Endothelial cell of umbilical vein (primary cell): ENCODE results near the gene MPDU1. TPM values are rescaled to one million over a fixed set of nuclear protein-coding genes. Genes with fewer than 3 reads are reported as not detected.

Experiments used
- BruUV-seq: library from RNA; stranded (reverse); fragments of 400-500 nt; replicated peaks from 2 replicates; lab custom pipeline; 2021; lab: Mats Ljungman, UMichigan
- CTCF ChIA-PET: fragments of 300-600, 350-600 bp; sonication (Branson Sonifier 250); formaldehyde crosslinking; loops from one replicate; lab custom pipeline; 2021; ENCODE audit warnings: antibody characterized with exemption, inconsistent platforms; lab: Charles Lee
- POLR2A ChIA-PET: fragments of 300-600, 350-600 bp; sonication (Branson Sonifier 250); formaldehyde crosslinking; loops from one replicate; lab custom pipeline; 2021; ENCODE audit warnings: antibody characterized with exemption, inconsistent platforms; lab: Charles Lee
- DNase-seq: peaks from one replicate; pipeline ENCODE4 v3.0.0-alpha.2; 2011; ENCODE audit warnings: low read depth, low spot score
- FAIRE-seq: peaks from 2 replicates; lab custom pipeline; 2011; peaks lifted over from hg19 to GRCh38; lab: Jason Lieb, UNC
- H2AFZ ChIP-seq: 2 replicates; pipeline ENCODE4 v1.6.0; 2012; ENCODE audit warnings: low read depth, low read length, control low read depth, inconsistent platforms
- H3K27ac ChIP-seq: 2 replicates; pipeline ENCODE4 v1.5.1; 2011; ENCODE audit warnings: low read depth, mild to moderate bottlenecking, control low read depth, low read length, moderate library complexity; ENCODE audit not compliant: insufficient read depth
- H3K27me3 ChIP-seq, 2 experiments: 2 replicates each; pipeline versions ENCODE4 v1.6.0 to v1.6.1; 2011; ENCODE audit warnings: low read length in 2 of 2, mixed read lengths in 1 of 2; ENCODE audit not compliant: control insufficient read depth in 2 of 2, insufficient read depth in 2 of 2
- H3K36me3 ChIP-seq, 2 experiments: 2 replicates in 1 of 2; 3 replicates in 1 of 2; pipeline ENCODE4 v1.5.1; 2011; ENCODE audit warnings: low read length in 2 of 2, mild to moderate bottlenecking in 1 of 2, moderate library complexity in 1 of 2; ENCODE audit not compliant: control insufficient read depth in 2 of 2, insufficient read depth in 2 of 2; ENCODE audit errors: extremely low read depth in 1 of 2
- H3K4me1 ChIP-seq: 3 replicates; pipeline ENCODE4 v1.5.1; 2011; ENCODE audit warnings: mild to moderate bottlenecking, low read length; ENCODE audit not compliant: control insufficient read depth, insufficient read depth; ENCODE audit errors: extremely low read depth
- H3K4me2 ChIP-seq: 2 replicates; pipeline ENCODE4 v1.6.1; 2011; ENCODE audit warnings: low read length, control low read depth, mixed read lengths; ENCODE audit not compliant: insufficient read depth
- H3K4me3 ChIP-seq, 3 experiments: fragments of 200-600 bp in 1 of 3; sonication (generic), shearing (Covaris generic) in 1 of 3; replicated peaks in 1 of 3; 2 replicates each; pipeline ENCODE4 v1.5.1; 2011 to 2016; ENCODE audit warnings: control low read depth in 3 of 3, low read length in 3 of 3, mild to moderate bottlenecking in 2 of 3, inconsistent platforms in 1 of 3, low read depth in 1 of 3, moderate library complexity in 1 of 3; ENCODE audit not compliant: insufficient read depth in 1 of 3
- H3K79me2 ChIP-seq: 2 replicates; pipeline ENCODE4 v1.6.0; 2012; ENCODE audit warnings: low read length, inconsistent platforms; ENCODE audit not compliant: control insufficient read depth, insufficient read depth
- H3K9ac ChIP-seq: replicated peaks from 2 replicates; pipeline ENCODE3; 2011; ENCODE audit warnings: low read length, control low read depth; ENCODE audit not compliant: insufficient read depth; ENCODE audit errors: extremely low read depth
- H3K9me1 ChIP-seq: replicated peaks from 3 replicates; pipeline ENCODE4 v1.6.0; 2011; ENCODE audit warnings: mild to moderate bottlenecking, low read length; ENCODE audit not compliant: control insufficient read depth, insufficient read depth; ENCODE audit errors: extremely low read depth
- H3K9me3 ChIP-seq: replicated peaks from 2 replicates; pipeline ENCODE4 v1.5.1; 2012; ENCODE audit warnings: low read length, inconsistent platforms; ENCODE audit not compliant: control insufficient read depth, insufficient read depth
- H4K20me1 ChIP-seq: replicated peaks from 2 replicates; pipeline ENCODE3; 2011; ENCODE audit warnings: mild to moderate bottlenecking, low read length; ENCODE audit not compliant: control insufficient read depth, insufficient read depth; ENCODE audit errors: extremely low read depth
- EZH2 ChIP-seq: IDR thresholded peaks from 2 replicates; pipeline ENCODE4 v1.6.1; 2012; ENCODE audit warnings: borderline replicate concordance, low read depth, mild to moderate bottlenecking, moderate library complexity, low read length, inconsistent platforms; ENCODE audit not compliant: severe bottlenecking
- FOS ChIP-seq: IDR thresholded peaks from 2 replicates; pipeline ENCODE4 v1.6.1; 2011; ENCODE audit warnings: mild to moderate bottlenecking, low read length, moderate library complexity, borderline replicate concordance; ENCODE audit not compliant: insufficient read depth
- GATA2 ChIP-seq: IDR thresholded peaks from 2 replicates; pipeline ENCODE4 v1.7.0; 2011; ENCODE audit warnings: low read depth, mild to moderate bottlenecking, moderate library complexity, mixed read lengths, low read length; ENCODE audit not compliant: insufficient read length, insufficient read depth
- JUN ChIP-seq: IDR thresholded peaks from 2 replicates; pipeline ENCODE4 v1.6.1; 2011; ENCODE audit warnings: borderline replicate concordance, low read depth; ENCODE audit not compliant: insufficient read length, insufficient read depth
- MYC ChIP-seq: IDR thresholded peaks from one replicate; pipeline ENCODE4 v1.6.1; 2011; ENCODE audit warnings: mild to moderate bottlenecking, low read depth, low read length
- POLR2A ChIP-seq: IDR thresholded peaks from 2 replicates; pipeline ENCODE4 v1.6.1; 2012; ENCODE audit warnings: low read depth, mild to moderate bottlenecking, control low read depth, low read length
- POLR2AphosphoS5 ChIP-seq: IDR thresholded peaks from 2 replicates; pipeline ENCODE4 v1.6.1; 2012; ENCODE audit warnings: low read depth, mild to moderate bottlenecking, control low read depth, low read length, moderate library complexity; ENCODE audit not compliant: insufficient read depth
- dilution Hi-C: fragments of 300-500 bp; cut with MboI; formaldehyde crosslinking; loops from one replicate; pipeline ENCODE4 v1.15.0; 2019; ENCODE audit warnings: low sequenced_read_pairs; ENCODE audit not compliant: extremely low pct_ligation_motif_present
- intact Hi-C: fragments of 100-400 bp; cut with micrococcal nuclease; formaldehyde crosslinking; loops from one replicate; pipeline ENCODE4 v1.10.0; 2022
- polyA plus RNA-seq, 4 experiments: library from polyadenylated mRNA; depleted of rRNA in 3 of 4; stranded (reverse) in 3 of 4; unstranded in 1 of 4; fragments of >200 nt; gene quantifications; 2 replicates each; pipeline versions ENCODE4 v1.2.1 to v1.2.3, GENCODE V29; 2011 to 2012; ENCODE audit warnings: missing spikeins in 1 of 4
- total RNA-seq: library from RNA; stranded (reverse); gene quantifications from 2 replicates; pipeline ENCODE4 v1.2.3, GENCODE V29; 2021
- TF ChIP-seq, protein P1 (sequence below): IDR thresholded peaks from 2 replicates; pipeline ENCODE4 v1.6.1; 2011; ENCODE audit not compliant: insufficient read depth, insufficient read length
- TF ChIP-seq, protein P2 (sequence below), 2 donors: IDR thresholded peaks; 1 replicate in 1 of 2; 2 replicates in 1 of 2; pipeline ENCODE4 v1.5.1; 2011; ENCODE audit warnings: low read length in 2 of 2, mild to moderate bottlenecking in 2 of 2, moderate library complexity in 2 of 2, control low read depth in 1 of 2, inconsistent platforms in 1 of 2, low read depth in 1 of 2; ENCODE audit not compliant: insufficient read depth in 1 of 2; ENCODE audit errors: extremely low read depth in 1 of 2

MPDU1 gene
- total and polyA plus RNA-seq, 2 donors (not counting 3 experiments of a cell fraction or from before 2014, with no cell fraction given) = 78.0 to 368 TPM

DNA sequence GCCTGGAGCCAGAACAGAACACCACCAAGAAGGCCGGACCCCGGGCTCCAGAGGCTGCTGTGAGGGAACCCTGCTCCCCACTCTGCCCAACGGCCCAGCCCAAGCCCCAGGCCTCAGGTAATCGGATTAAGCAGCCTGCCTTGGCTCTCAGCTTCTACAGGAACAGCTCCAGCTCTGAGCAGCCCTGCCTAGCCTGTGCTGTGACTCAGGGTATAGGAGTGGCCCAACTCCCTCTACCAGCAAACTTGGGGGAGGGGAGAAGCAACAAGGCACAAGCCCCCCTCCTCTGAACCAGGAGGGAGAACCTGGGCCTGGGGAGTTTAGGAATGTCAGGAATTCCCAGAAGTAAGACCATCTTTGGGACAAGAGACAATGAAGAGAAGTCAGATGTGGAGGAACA, 7.1 kb downstream of the MPDU1 start:
- no peaks in the 10 kb centered on the region for H3K27me3 ChIP-seq
- peaks cover 10% of the 10 kb centered on the region for H3K4me1 ChIP-seq
- BruUV-seq = no TSS peak
- no peak for DNase-seq
- dilution Hi-C loops = no loop called here
- TF ChIP-seq, protein P1, sequence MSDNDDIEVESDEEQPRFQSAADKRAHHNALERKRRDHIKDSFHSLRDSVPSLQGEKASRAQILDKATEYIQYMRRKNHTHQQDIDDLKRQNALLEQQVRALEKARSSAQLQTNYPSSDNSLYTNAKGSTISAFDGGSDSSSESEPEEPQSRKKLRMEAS = no peak
- TF ChIP-seq FOS (no peak), JUN (no peak), POLR2A (no peak), MYC (no peak), EZH2 (no peak), GATA2 (no peak), POLR2AphosphoS5 (no peak)
- TF ChIP-seq, protein P2, sequence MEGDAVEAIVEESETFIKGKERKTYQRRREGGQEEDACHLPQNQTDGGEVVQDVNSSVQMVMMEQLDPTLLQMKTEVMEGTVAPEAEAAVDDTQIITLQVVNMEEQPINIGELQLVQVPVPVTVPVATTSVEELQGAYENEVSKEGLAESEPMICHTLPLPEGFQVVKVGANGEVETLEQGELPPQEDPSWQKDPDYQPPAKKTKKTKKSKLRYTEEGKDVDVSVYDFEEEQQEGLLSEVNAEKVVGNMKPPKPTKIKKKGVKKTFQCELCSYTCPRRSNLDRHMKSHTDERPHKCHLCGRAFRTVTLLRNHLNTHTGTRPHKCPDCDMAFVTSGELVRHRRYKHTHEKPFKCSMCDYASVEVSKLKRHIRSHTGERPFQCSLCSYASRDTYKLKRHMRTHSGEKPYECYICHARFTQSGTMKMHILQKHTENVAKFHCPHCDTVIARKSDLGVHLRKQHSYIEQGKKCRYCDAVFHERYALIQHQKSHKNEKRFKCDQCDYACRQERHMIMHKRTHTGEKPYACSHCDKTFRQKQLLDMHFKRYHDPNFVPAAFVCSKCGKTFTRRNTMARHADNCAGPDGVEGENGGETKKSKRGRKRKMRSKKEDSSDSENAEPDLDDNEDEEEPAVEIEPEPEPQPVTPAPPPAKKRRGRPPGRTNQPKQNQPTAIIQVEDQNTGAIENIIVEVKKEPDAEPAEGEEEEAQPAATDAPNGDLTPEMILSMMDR (IDR thresholded peaks at IDR 0.05; ENCODE audit: extremely low read depth in 1 of 2, insufficient read depth in 1 of 2, low read depth in 1 of 2, low read length in 2 of 2) = no peak
- POLR2A ChIA-PET = interaction anchor here (1.9 kb wide), 1 partner anchor 11 kb away, joined by 6 read pairs; the partner anchor contains the start of gene CD68
- no peaks in the 10 kb centered on the region for H3K9me1 ChIP-seq
- peaks cover 15 to 50% of the 10 kb centered on the region in 2 experiments for H3K36me3 ChIP-seq
- peaks cover 2% of the 10 kb centered on the region for H3K79me2 ChIP-seq
- H3K9me3 ChIP-seq = no peaks in the 10 kb centered on the region
- H2AFZ ChIP-seq = no peak overlapping the region
- H3K27ac ChIP-seq = no peak overlapping the region
- no peak overlapping the region for H3K4me2 ChIP-seq
- H4K20me1 ChIP-seq = no peaks in the 10 kb centered on the region
- no peak for FAIRE-seq
- no peak overlapping the region for H3K9ac ChIP-seq
- CTCF ChIA-PET = interaction anchor here (2.3 to 5.1 kb wide), 3 partner anchors 12 to 29 kb away, joined by 40 to 61 read pairs (median 48); partner anchors contain the start of genes CD68 and SENP3
- intact Hi-C loops = no loop called here
- no peak overlapping the region for H3K4me3 ChIP-seq
